GM19193 (cell line): ENCODE data around the gene ARHGEF38.

Experiments
- POLR2A ChIP-seq: IDR thresholded peaks from 4 replicates; pipeline ENCODE4 v1.6.1; 2011; ENCODE audit not compliant: insufficient read depth, insufficient read length; ENCODE audit errors: extremely low read depth

The ARHGEF38 gene

DNA sequence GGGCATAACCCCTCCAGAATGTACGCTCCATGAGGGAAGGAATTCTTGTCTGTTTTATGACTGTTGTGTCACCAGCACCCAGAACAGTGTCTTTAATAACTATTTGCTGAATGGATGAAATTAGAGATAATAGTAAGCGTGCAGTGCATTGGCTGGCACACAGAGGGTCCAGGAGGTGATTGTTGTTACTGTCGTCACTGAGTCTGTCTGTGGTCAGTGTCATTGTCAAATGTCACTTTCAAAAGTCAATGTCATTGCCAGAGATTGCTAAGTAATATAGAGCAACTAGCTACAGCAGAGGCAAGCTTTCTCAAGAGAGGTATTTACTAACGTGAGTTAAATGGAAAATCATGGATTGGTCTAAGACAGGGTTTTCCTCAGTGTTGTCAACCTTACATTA lies 70.7 kb downstream of the ARHGEF38 start:
- no peak for TF ChIP-seq POLR2A

DNA sequence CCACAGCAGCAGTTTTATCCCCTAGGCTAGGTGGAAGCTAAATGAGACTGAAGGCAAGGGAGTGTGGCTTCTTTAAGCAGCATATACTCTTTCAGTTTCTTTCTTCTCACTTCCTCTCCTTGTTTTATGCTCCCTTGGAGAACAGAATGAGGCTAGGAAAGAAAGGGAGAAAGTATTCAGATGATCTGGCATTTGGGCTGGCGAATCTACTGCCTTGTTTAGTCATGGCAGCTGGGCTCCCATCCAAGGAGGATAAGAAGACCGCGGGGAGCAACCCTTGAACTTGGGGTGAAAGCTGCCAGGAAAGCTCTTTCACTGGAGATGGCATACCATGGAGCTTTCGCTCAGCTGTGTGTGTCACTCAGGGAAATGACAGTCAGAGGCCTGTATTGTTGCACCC lies 72.1 kb downstream of the ARHGEF38 start:
- TF ChIP-seq POLR2A: no peak

DNA sequence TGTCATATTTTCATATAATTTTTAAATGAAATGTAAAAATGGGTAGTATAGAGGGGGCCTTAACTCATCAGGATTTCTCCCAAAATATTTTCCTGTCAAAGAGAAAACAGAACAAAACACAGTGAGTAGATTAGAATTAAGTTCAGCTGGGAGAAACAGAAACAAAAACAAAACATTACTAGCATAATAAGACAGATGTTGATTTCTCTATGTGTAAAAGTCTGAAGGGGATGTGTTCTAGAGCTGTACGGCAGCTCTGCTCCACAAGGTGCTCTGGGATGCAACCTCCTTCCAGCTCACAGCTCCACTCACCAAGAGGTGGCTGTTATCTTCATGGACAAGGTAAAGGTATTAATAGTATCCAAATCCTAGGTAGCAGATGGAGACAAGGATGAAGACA lies 72.8 kb downstream of the ARHGEF38 start:
- no peak for TF ChIP-seq POLR2A

DNA sequence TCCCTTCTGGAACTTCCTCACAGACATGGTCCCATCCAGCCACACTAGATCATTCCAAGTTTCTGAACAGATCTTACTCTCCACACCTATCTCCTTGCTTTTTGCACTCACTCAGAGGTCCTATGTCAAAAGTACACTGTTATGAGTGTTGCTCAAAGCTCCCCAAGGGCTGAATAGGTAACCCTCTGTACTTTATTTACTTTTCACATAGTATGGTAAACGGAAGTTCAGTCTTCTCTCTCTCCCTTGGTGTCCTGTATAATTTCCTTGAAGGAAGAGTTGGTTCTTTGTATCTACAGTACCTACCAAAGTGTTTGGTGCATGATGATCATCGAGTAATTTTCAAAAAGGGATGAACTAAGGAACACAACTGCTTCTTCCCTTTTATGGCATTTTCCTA lies 74.4 kb downstream of the ARHGEF38 start:
- TF ChIP-seq POLR2A: no peak

DNA sequence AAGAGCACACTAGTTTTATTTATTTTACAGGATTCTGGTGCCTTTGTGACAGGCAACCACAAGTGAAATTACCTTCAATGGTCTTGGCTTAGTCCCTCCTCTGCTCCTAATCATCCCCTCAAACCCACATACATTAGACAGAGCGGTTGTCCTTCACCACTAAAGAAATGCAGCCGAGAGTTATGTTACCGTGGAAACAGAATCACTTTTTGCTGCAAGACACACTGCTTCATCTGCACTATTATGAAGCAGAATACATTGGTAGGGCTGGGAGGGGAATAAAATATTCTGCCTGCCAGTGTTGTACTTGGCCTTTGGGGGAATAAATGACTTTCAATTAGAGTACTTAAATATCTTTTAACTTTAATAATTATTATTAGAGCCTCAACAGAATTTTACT lies 75.2 kb downstream of the ARHGEF38 start:
- no peak for TF ChIP-seq POLR2A

DNA sequence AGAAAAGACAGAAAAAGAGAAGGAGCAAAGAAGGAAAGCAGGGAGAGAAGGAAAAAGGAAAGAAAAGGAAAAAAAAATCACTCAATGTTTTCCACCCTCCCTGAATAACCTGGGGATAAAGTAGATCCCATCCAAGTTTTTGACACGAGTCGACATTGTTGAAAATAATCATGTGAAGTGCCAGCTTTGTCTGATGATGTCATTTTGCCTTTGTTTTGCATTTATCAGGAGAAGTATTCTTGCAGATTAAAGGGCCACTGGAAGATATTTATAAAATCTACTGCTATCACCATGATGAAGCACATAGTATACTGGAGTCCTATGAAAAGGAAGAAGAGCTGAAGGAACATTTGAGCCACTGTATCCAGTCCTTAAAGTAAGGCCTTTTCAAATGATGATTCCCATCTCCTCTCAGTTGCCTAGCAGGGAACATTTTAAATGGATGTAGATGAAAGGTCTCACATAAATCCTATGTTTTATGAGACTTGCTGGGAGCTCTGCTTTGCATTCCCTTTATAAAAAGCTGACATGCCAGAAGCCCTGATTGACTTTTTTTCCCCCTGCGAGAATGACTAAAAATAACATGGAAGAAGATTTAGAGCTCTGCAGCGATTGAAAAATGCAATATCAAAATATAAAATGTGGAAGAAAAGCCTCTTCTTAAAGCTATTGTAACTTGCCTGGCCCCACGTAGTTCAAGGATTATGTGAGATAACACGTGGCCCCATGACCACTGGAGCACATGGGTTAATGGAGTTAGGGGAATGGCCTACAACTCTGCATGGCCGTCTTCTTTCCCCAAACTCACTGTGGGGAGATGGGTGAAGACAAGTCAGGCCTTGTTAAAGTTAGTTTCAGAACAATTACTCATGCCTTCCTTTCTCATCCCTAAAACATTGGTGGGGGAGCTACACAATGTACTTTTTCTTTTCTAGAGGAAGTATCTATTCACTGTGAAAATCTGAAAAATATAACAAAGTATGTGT lies 78.5 kb downstream of the ARHGEF38 start:
- TF ChIP-seq POLR2A: no peak

DNA sequence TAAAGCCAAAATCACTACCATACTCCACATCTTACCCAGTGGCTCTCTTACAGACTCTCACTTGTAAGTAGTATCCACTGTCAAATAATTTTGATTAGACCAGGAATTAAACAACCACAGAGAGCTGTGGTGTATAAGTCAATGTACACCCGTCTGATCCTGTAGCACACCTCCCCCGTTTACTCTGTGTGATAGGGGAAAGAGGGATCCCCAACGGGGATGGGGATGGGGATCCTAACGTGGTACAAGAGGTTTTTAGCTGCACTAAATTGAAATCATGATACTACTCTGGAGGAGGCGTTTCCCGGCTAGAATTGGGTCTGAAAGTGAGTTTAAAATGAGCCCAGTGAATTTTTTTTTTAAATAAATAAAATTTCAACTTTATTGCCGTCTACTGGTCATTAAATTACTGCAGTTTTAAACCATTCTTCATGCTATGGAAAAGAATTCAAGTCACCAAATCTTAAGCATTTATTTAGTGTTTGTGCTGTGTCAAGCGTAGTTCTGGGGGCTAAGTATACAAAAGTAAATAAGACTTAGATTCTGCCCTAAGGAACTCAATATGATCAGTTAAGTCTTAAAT lies 79.5 kb downstream of the ARHGEF38 start:
- no peak for TF ChIP-seq POLR2A

DNA sequence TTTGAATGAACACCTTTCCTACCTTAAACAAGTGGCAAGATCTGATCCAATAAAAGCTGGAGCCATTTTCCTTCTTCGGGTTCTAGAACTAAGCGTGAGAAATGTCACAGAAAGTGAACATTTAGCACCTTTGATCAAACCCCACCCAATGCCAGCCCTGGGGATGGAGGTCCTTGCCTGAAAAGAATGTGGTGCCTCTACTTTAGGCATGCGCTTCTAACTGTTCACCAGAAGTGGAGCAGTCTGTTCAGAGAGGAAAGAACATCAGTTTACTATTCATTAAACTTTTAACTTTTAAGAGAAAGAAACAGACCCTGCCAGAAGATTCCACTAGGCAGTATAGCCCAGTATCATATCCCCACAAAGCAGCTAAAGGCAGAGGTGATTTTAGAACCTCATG lies 80.2 kb downstream of the ARHGEF38 start:
- no peak for TF ChIP-seq POLR2A

DNA sequence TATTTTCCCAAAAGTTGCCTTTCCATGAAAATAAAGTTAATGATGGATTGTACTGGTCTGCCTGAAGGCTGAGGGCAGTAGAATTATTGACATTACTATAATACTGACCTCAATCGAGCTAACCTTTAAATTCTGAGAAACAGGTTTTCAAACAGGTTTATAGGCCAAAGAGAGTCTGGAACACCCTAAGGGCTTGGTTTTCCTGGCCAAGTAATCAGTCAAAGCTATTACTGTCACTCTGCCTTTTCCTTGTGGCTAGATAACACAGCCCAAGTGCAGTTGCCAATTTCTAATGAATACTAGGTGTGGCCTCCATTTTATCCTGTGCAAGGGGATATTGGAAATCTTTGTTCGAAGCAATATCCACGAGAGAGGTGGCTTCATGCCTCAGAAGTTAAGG lies 80.8 kb downstream of the ARHGEF38 start:
- no peak for TF ChIP-seq POLR2A

DNA sequence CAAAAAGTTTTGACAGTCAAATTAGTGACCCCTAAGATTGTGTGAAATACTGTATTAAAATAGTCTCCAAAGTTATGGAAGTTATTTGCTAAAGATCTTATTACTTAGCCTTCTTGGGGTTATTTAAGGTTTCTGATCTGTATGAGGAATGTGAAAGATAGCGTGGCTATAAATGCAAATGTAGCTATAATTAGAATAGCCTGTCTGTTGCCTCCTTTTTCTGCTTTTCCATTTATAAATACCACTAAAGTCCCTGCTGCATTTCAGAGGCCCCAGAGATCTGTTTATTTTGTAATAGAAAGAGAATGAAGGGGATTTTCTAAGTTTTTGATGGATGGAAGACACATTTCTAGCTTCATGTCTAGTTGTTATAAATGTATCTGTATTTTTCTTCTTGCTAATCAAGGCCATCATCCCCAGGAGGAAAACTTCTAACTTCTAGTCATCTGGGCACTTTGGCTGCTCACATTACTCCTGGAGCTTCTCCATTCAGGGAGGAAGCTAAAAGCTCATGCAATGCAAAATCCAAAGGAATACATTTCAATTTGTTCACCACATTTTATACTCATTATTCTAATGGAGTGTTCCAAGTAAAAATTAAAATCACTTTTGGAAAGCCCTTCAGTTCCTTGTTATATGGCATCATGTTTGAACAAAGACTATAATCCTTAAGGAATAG lies 82.1 kb downstream of the ARHGEF38 start:
- no peak for TF ChIP-seq POLR2A

DNA sequence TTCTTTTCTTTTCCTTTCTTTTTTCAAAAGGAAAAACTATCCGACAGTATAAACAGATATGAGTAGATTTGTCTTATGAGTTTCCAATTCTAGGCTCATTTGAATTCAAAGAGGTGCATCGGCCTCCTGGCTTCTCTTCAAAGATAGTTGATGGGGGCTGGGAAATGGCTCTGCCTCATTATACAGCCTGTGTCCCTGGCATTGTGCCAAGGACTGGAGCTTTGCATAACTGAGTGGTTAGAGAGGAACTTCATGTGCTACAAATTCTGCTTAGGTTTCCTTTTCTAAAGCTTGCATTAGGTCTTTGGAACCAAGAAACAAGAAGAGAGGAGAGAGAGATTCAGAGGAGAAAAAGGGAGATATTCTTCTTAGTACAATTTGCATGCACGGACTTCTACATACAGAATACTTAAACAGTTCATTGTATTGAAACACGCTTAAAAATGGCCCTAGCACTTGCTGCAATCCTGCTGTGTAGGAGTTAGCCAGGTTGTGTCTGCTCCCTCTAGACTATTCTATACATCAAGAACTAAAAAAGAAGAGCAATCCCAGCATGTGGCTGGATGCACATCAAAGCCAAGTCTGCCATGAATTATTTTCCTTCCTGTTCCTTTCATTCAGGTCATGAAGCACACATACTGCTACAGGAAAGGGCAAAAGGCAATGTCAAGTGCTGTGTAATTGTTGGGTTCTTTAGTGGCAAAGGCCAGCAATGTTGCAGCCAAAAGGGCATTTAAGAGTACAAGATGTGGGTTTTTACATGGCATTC lies 85.2 kb downstream of the ARHGEF38 start:
- TF ChIP-seq POLR2A: no peak

DNA sequence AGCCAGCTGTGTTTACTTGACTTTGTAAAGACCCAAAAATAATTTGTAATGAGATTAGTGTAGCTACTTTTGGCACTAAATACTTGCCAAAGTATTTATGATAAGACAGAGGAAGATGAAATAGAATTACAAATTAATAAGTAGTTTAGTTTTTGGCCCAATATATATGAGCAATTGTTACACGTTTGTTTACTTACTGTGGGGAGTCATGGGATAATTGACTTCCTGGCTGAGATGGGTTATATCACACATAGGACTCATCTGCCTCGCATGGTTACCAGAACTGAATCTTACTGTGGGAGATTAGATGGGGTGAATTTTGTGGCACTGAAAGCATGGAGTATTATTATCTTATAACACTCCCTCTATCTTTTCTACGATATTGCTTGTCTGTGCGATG lies 89.4 kb downstream of the ARHGEF38 start:
- TF ChIP-seq POLR2A: no peak

DNA sequence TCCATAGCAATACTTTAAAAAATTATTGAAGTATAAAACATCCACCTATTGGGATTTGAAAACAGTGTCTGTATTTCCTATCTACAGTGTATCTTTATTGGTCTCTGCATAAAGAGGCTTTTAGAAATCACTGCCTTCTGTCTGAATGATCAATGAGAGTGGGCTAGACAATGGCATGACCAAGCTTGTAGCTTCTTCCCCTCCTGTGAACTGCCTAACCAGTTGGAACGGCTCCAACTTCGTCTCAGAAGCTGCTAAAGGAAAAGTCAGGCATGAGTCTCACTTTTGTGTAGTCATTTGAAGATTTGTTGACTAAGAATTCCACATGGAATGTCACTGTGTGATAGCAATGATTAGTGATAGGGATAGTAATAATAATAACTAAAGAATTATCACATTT lies 91.8 kb downstream of the ARHGEF38 start:
- TF ChIP-seq POLR2A: no peak

DNA sequence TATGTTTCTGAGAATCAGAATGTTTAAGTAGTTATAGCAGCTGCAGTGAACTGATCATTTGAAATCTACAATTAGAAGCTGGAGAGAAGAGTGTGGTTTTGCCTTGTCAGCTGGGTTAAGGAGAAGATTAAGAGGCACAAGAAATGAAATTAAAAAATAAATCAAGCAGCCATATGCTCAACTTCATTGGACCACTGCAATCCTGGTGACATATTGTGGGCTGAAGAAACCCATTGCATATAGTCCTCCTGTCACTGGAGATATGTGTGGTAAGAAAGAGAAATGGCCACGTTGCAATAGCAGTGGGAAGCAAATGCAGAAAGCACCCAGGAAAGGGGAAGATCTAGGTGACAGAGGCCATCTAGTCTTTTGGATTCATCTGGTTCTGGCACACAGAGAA lies 93.0 kb downstream of the ARHGEF38 start:
- no peak for TF ChIP-seq POLR2A

DNA sequence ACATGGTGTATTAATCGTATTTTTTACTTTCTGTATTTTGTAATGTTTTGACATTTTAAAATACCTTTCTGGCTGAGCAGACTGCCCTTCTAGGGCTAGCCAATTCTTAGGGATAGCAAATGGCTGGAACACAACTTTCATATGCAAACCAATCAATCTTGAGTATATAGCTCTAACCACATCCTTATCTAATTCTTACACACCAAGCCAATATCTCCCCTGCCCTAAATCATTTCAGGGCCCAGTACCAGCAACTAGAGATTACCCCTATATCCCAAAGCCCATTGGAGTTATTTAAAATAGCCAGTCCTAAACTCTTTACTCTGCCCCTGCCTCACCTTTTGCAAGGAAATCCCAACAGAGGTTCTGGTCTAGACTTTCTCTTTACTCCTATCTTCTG lies 97.8 kb downstream of the ARHGEF38 start:
- no peak for TF ChIP-seq POLR2A
